Endothelial cell of umbilical vein (primary cell): ENCODE data around the gene PTPRE. TPM values are rescaled to one million over a fixed set of nuclear protein-coding genes. Genes with fewer than 3 reads are reported as not detected.

Experiments
- BruUV-seq: library from RNA; stranded (reverse); fragments of 400-500 nt; replicated peaks from 2 replicates; lab custom pipeline; 2021; lab: Mats Ljungman, UMichigan
- CTCF ChIA-PET: fragments of 300-600, 350-600 bp; sonication (Branson Sonifier 250); formaldehyde crosslinking; loops from one replicate; lab custom pipeline; 2021; ENCODE audit warnings: antibody characterized with exemption, inconsistent platforms; lab: Charles Lee
- POLR2A ChIA-PET: fragments of 300-600, 350-600 bp; sonication (Branson Sonifier 250); formaldehyde crosslinking; loops from one replicate; lab custom pipeline; 2021; ENCODE audit warnings: antibody characterized with exemption, inconsistent platforms; lab: Charles Lee
- DNase-seq: peaks from one replicate; pipeline ENCODE4 v3.0.0-alpha.2; 2011; ENCODE audit warnings: low read depth, low spot score
- FAIRE-seq: peaks from 2 replicates; lab custom pipeline; 2011; peaks lifted over from hg19 to GRCh38; lab: Jason Lieb, UNC
- H2AFZ ChIP-seq: 2 replicates; pipeline ENCODE4 v1.6.0; 2012; ENCODE audit warnings: low read depth, low read length, control low read depth, inconsistent platforms
- H3K27ac ChIP-seq: 2 replicates; pipeline ENCODE4 v1.5.1; 2011; ENCODE audit warnings: low read depth, mild to moderate bottlenecking, control low read depth, low read length, moderate library complexity; ENCODE audit not compliant: insufficient read depth
- H3K27me3 ChIP-seq, 2 experiments: 2 replicates each; pipeline versions ENCODE4 v1.6.0 to v1.6.1; 2011; ENCODE audit warnings: low read length in 2 of 2, mixed read lengths in 1 of 2; ENCODE audit not compliant: control insufficient read depth in 2 of 2, insufficient read depth in 2 of 2
- H3K36me3 ChIP-seq, 2 experiments: 2 replicates in 1 of 2; 3 replicates in 1 of 2; pipeline ENCODE4 v1.5.1; 2011; ENCODE audit warnings: low read length in 2 of 2, mild to moderate bottlenecking in 1 of 2, moderate library complexity in 1 of 2; ENCODE audit not compliant: control insufficient read depth in 2 of 2, insufficient read depth in 2 of 2; ENCODE audit errors: extremely low read depth in 1 of 2
- H3K4me1 ChIP-seq: 3 replicates; pipeline ENCODE4 v1.5.1; 2011; ENCODE audit warnings: mild to moderate bottlenecking, low read length; ENCODE audit not compliant: control insufficient read depth, insufficient read depth; ENCODE audit errors: extremely low read depth
- H3K4me2 ChIP-seq: 2 replicates; pipeline ENCODE4 v1.6.1; 2011; ENCODE audit warnings: low read length, control low read depth, mixed read lengths; ENCODE audit not compliant: insufficient read depth
- H3K4me3 ChIP-seq, 3 experiments: fragments of 200-600 bp in 1 of 3; sonication (generic), shearing (Covaris generic) in 1 of 3; replicated peaks in 1 of 3; 2 replicates each; pipeline ENCODE4 v1.5.1; 2011 to 2016; ENCODE audit warnings: control low read depth in 3 of 3, low read length in 3 of 3, mild to moderate bottlenecking in 2 of 3, inconsistent platforms in 1 of 3, low read depth in 1 of 3, moderate library complexity in 1 of 3; ENCODE audit not compliant: insufficient read depth in 1 of 3
- H3K79me2 ChIP-seq: 2 replicates; pipeline ENCODE4 v1.6.0; 2012; ENCODE audit warnings: low read length, inconsistent platforms; ENCODE audit not compliant: control insufficient read depth, insufficient read depth
- H3K9ac ChIP-seq: replicated peaks from 2 replicates; pipeline ENCODE3; 2011; ENCODE audit warnings: low read length, control low read depth; ENCODE audit not compliant: insufficient read depth; ENCODE audit errors: extremely low read depth
- H3K9me1 ChIP-seq: replicated peaks from 3 replicates; pipeline ENCODE4 v1.6.0; 2011; ENCODE audit warnings: mild to moderate bottlenecking, low read length; ENCODE audit not compliant: control insufficient read depth, insufficient read depth; ENCODE audit errors: extremely low read depth
- H3K9me3 ChIP-seq: replicated peaks from 2 replicates; pipeline ENCODE4 v1.5.1; 2012; ENCODE audit warnings: low read length, inconsistent platforms; ENCODE audit not compliant: control insufficient read depth, insufficient read depth
- H4K20me1 ChIP-seq: replicated peaks from 2 replicates; pipeline ENCODE3; 2011; ENCODE audit warnings: mild to moderate bottlenecking, low read length; ENCODE audit not compliant: control insufficient read depth, insufficient read depth; ENCODE audit errors: extremely low read depth
- CTCF ChIP-seq, 2 donors: IDR thresholded peaks; 1 replicate in 1 of 2; 2 replicates in 1 of 2; pipeline ENCODE4 v1.5.1; 2011; ENCODE audit warnings: low read length in 2 of 2, mild to moderate bottlenecking in 2 of 2, moderate library complexity in 2 of 2, control low read depth in 1 of 2, inconsistent platforms in 1 of 2, low read depth in 1 of 2; ENCODE audit not compliant: insufficient read depth in 1 of 2; ENCODE audit errors: extremely low read depth in 1 of 2
- EZH2 ChIP-seq: IDR thresholded peaks from 2 replicates; pipeline ENCODE4 v1.6.1; 2012; ENCODE audit warnings: borderline replicate concordance, low read depth, mild to moderate bottlenecking, moderate library complexity, low read length, inconsistent platforms; ENCODE audit not compliant: severe bottlenecking
- FOS ChIP-seq: IDR thresholded peaks from 2 replicates; pipeline ENCODE4 v1.6.1; 2011; ENCODE audit warnings: mild to moderate bottlenecking, low read length, moderate library complexity, borderline replicate concordance; ENCODE audit not compliant: insufficient read depth
- GATA2 ChIP-seq: IDR thresholded peaks from 2 replicates; pipeline ENCODE4 v1.7.0; 2011; ENCODE audit warnings: low read depth, mild to moderate bottlenecking, moderate library complexity, mixed read lengths, low read length; ENCODE audit not compliant: insufficient read length, insufficient read depth
- JUN ChIP-seq: IDR thresholded peaks from 2 replicates; pipeline ENCODE4 v1.6.1; 2011; ENCODE audit warnings: borderline replicate concordance, low read depth; ENCODE audit not compliant: insufficient read length, insufficient read depth
- MAX ChIP-seq: IDR thresholded peaks from 2 replicates; pipeline ENCODE4 v1.6.1; 2011; ENCODE audit not compliant: insufficient read depth, insufficient read length
- MYC ChIP-seq: IDR thresholded peaks from one replicate; pipeline ENCODE4 v1.6.1; 2011; ENCODE audit warnings: mild to moderate bottlenecking, low read depth, low read length
- POLR2A ChIP-seq: IDR thresholded peaks from 2 replicates; pipeline ENCODE4 v1.6.1; 2012; ENCODE audit warnings: low read depth, mild to moderate bottlenecking, control low read depth, low read length
- POLR2AphosphoS5 ChIP-seq: IDR thresholded peaks from 2 replicates; pipeline ENCODE4 v1.6.1; 2012; ENCODE audit warnings: low read depth, mild to moderate bottlenecking, control low read depth, low read length, moderate library complexity; ENCODE audit not compliant: insufficient read depth
- dilution Hi-C: fragments of 300-500 bp; cut with MboI; formaldehyde crosslinking; loops from one replicate; pipeline ENCODE4 v1.15.0; 2019; ENCODE audit warnings: low sequenced_read_pairs; ENCODE audit not compliant: extremely low pct_ligation_motif_present
- intact Hi-C: fragments of 100-400 bp; cut with micrococcal nuclease; formaldehyde crosslinking; loops from one replicate; pipeline ENCODE4 v1.10.0; 2022
- polyA plus RNA-seq, 4 experiments: library from polyadenylated mRNA; depleted of rRNA in 3 of 4; stranded (reverse) in 3 of 4; unstranded in 1 of 4; fragments of >200 nt; gene quantifications; 2 replicates each; pipeline versions ENCODE4 v1.2.1 to v1.2.3, GENCODE V29; 2011 to 2012; ENCODE audit warnings: missing spikeins in 1 of 4
- total RNA-seq: library from RNA; stranded (reverse); gene quantifications from 2 replicates; pipeline ENCODE4 v1.2.3, GENCODE V29; 2021

The PTPRE gene
- total and polyA plus RNA-seq, 2 donors (not counting 3 experiments of a cell fraction or from before 2014, with no cell fraction given), result 37.3 to 116 TPM

DNA sequence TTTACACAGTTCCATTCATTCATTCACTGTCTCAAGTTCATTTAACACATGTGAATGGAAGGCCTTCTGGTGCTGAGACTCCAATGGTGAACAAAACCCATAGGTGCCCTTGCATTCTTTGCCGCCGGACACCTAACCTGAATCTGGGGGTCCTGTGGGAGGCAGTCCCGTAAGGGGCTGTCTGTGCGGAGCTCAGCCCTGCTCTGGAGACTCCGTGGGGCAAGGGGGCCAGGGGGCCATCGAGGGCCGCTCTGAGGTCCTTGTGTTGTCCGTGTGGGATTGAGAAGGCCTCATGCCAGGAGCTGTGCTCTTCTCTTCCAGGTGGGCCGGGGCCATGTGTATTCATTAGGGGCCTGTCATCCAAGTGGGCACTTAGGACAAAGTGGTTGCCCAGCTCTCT is 15.3 kb downstream of the PTPRE start:
- H4K20me1 ChIP-seq, result no peaks in the 10 kb centered on the region
- ChIA-PET CTCF (interaction anchor here (0.9 to 10.3 kb wide), 5 partner anchors 10 to 147 kb away, joined by 3 to 68 read pairs (median 5); partner anchors contain the start of gene PTPRE), POLR2A (no interaction called here)
- no peaks in the 10 kb centered on the region for H3K9me3 ChIP-seq
- H3K9me1 ChIP-seq, result no peaks in the 10 kb centered on the region
- peaks cover 26% of the 10 kb centered on the region for H3K79me2 ChIP-seq
- dilution Hi-C loops (no loop called here), intact Hi-C loops (no loop called here)
- H3K4me2 ChIP-seq, result peak overlapping the region; percentile 34
- TF ChIP-seq CTCF (IDR thresholded peaks at IDR 0.05; ENCODE audit: extremely low read depth in 1 of 2, insufficient read depth in 1 of 2, low read depth in 1 of 2, low read length in 2 of 2) (no peak), EZH2 (no peak), MYC (no peak), JUN (no peak), POLR2A (no peak), MAX (no peak), POLR2AphosphoS5 (no peak), GATA2 (no peak), FOS (no peak)
- peaks cover 0 to 5% of the 10 kb centered on the region in 2 experiments for H3K36me3 ChIP-seq
- peaks cover 72% of the 10 kb centered on the region for H3K4me1 ChIP-seq
- no peak overlapping the region for H3K4me3 ChIP-seq
- BruUV-seq, result no TSS peak
- no peaks in the 10 kb centered on the region for H3K27me3 ChIP-seq
- DNase-seq, result no peak
- FAIRE-seq, result no peak
- H3K9ac ChIP-seq, result peak overlapping the region; percentile 32
- H2AFZ ChIP-seq, result no peak overlapping the region
- peak overlapping the region; percentile 72 for H3K27ac ChIP-seq
